ENCODE data around the gene RRP8. TPM values are rescaled to one million over a fixed set of nuclear protein-coding genes. Genes with fewer than 3 reads are reported as not detected.

The RRP8 gene
- total and polyA plus RNA-seq, 2 of the 8 experiments (the other 6 are each of a cell fraction or from before 2014, with no cell fraction given): 4.2 to 14.9 TPM

DNA sequence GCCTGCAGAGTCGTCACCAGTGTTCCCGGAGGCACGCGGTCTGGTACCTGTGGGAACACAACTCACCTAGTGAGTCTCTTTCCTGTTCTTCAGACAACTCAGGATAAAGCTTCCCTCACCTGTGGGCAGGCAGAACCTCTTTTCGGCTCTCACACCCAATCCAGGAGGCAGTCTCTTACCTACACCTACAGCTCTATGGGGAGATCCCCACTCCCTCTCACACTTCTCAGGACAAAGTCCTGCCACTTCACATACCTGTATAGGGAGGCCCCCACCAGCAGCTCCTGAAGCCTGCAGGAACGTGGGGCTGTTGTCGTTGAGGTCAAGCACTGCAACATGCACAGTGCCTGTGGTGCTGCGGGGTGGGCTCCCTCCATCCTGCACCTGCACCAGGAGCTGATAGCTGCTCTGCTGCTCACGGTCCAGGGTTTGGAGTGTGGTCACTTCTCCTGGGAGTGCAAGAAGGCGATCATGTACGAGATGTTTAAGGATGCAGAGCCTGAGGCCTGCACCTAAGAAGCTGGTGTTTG is 28.0 kb upstream of the RRP8 start:
- Histone ChIP-seq H3K23ac (ENCODE audit: insufficient read length) (no peak overlapping the region), H2BK120ac (replicated peaks; ENCODE audit: low read depth, low read length) (no peak overlapping the region), H4K5ac (ENCODE audit: insufficient read length, low read depth, low read length) (no peak overlapping the region), H4K91ac (replicated peaks; ENCODE audit: insufficient read length, low read length) (no peak overlapping the region), H3K79me1 (ENCODE audit: low read depth, low read length) (no peaks in the 10 kb centered on the region; the same call in 1 of the 2 replicates), H3K27ac (ENCODE audit: low read depth, low read length) (no peak overlapping the region), H3K4me2 (ENCODE audit: insufficient read depth in 1 of 2, low read depth in 2 of 2, low read length in 2 of 2) (peak overlapping the region in 1 of 2 experiments; percentile 57; a peak in 1 of 4 replicates), H3K27me3 (replicated peaks in 1 of 4; ENCODE audit: control insufficient read depth in 3 of 4, extremely low read depth in 1 of 4, insufficient read depth in 3 of 4, low read length in 3 of 4) (peaks cover 13 to 43% (median 34%) of the 10 kb centered on the region in 4 experiments), H2BK20ac (ENCODE audit: low read length) (no peak overlapping the region), H3K4me1 (replicated peaks in 1 of 4; ENCODE audit: control insufficient read depth in 3 of 4, insufficient read depth in 4 of 4, low read length in 3 of 4) (peaks cover 0 to 6% (median 2%) of the 10 kb centered on the region in 4 experiments; a peak in 3 of 7 replicates), H3K56ac (replicated peaks; ENCODE audit: insufficient read length, low read depth, low read length) (no peak overlapping the region), H3K14ac (ENCODE audit: insufficient read length) (no peak overlapping the region), H3K23me2 (ENCODE audit: low read depth, low read length) (peaks cover 12% of the 10 kb centered on the region), H3K4ac (replicated peaks; ENCODE audit: insufficient read length, low read depth, low read length) (no peak overlapping the region), H4K8ac (ENCODE audit: extremely low read depth, insufficient read depth, low read length) (no peak overlapping the region), H2BK5ac (ENCODE audit: low read depth, low read length) (no peak overlapping the region), H3K18ac (ENCODE audit: extremely low read depth, low read length) (no peak overlapping the region), H4K20me1 (replicated peaks in 1 of 2; ENCODE audit: control insufficient read depth in 1 of 2, insufficient read depth in 2 of 2, low read length in 2 of 2) (peaks cover 5 to 10% of the 10 kb centered on the region in 2 experiments), H3K36me3 (ENCODE audit: control insufficient read depth in 2 of 4, insufficient read depth in 4 of 4, low read length in 3 of 4) (peaks cover 0 to 3% (median 0%) of the 10 kb centered on the region in 4 experiments; a peak in 2 of 8 replicates), H3K79me2 (ENCODE audit: control insufficient read depth in 1 of 2, insufficient read depth in 2 of 2, low read length in 2 of 2) (no peaks in the 10 kb centered on the region), H2BK12ac (ENCODE audit: low read depth, low read length) (no peak overlapping the region), H3K4me3 (ENCODE audit: extremely low read depth in 1 of 4, insufficient read depth in 2 of 4, low read depth in 3 of 4, low read length in 4 of 4) (no peak overlapping the region), H2BK15ac (ENCODE audit: low read length) (no peak overlapping the region), H3K9me3 (ENCODE audit: insufficient read depth in 2 of 2, low read depth in 1 of 2, low read length in 1 of 2) (no peaks in the 10 kb centered on the region), H3K9ac (replicated peaks in 1 of 4; ENCODE audit: extremely low read depth in 1 of 4, low read depth in 3 of 4, low read length in 3 of 4) (no peak overlapping the region), H2AFZ (ENCODE audit: low read length) (no peak overlapping the region), H2AK5ac (ENCODE audit: low read depth, low read length) (no peak overlapping the region)
- FAIRE-seq: no peak
- no peak for DNase-seq (ENCODE audit: low read depth in 1 of 2, low spot score in 2 of 2)
- ChIA-PET CTCF (ENCODE audit: partially characterized antibody) (interaction anchor here (0.6 to 4.6 kb wide), 10 partner anchors 10 to 1738 kb away, joined by 3 to 23 read pairs (median 4); partner anchors contain the start of gene TAF10), POLR2A (ENCODE audit: partially characterized antibody) (interaction anchor here (0.7 to 2.3 kb wide), 13 partner anchors 8 to 158 kb away, joined by 3 to 17 read pairs (median 3); partner anchors contain the start of genes TAF10, TPP1 and TRIM3)
- 86% methylated on average over 11 of the region's 11 CpGs; no CpG with 5 or more reads in 1 of the 2 experiments for WGBS, 2 experiments (ENCODE audit: extremely low coverage in 1 of 2, insufficient coverage in 1 of 2, insufficient read length in 1 of 2, insufficient replicate concordance in 2 of 2, low coverage in 1 of 2, low lambda C conversion rate in 2 of 2, missing lambda C conversion rate in 1 of 2)
- no peak for TF ChIP-seq EZH2 (IDR thresholded peaks at IDR 0.05; ENCODE audit: low read depth, low read length, severe bottlenecking)
- TF ChIP-seq SIN3A (conservative IDR thresholded peaks at IDR 0.05 in 1 of 2, IDR thresholded peaks at IDR 0.05 in 1 of 2; ENCODE audit: low read depth in 1 of 2, low read length in 2 of 2): no peak
- TF ChIP-seq GABPA (IDR thresholded peaks at IDR 0.05; ENCODE audit: borderline replicate concordance, insufficient read depth, low read length): no peak
- TF ChIP-seq, protein P1, sequence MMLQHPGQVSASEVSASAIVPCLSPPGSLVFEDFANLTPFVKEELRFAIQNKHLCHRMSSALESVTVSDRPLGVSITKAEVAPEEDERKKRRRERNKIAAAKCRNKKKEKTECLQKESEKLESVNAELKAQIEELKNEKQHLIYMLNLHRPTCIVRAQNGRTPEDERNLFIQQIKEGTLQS (IDR thresholded peaks at IDR 0.05; ENCODE audit: insufficient read depth, low read depth, low read length): no peak
- no peak for TF ChIP-seq ATF2 (IDR thresholded peaks at IDR 0.05; ENCODE audit: low read length)
- no peak for TF ChIP-seq BCL11A (IDR thresholded peaks at IDR 0.05; ENCODE audit: low read depth in 2 of 2, low read length in 2 of 2)
- no peak for TF ChIP-seq CHD2 (IDR thresholded peaks at IDR 0.05; ENCODE audit: low read length)
- no peak for TF ChIP-seq SRF (IDR thresholded peaks at IDR 0.05; ENCODE audit: low read depth, low read length)
- no peak for TF ChIP-seq BRCA1 (IDR thresholded peaks at IDR 0.05; ENCODE audit: low read depth, low read length)
- TF ChIP-seq TAF7 (optimal IDR thresholded peaks at IDR 0.05; ENCODE audit: borderline replicate concordance, low read depth, low read length): no peak
